ENCODE data around the gene COL7A1.

The COL7A1 gene

DNA sequence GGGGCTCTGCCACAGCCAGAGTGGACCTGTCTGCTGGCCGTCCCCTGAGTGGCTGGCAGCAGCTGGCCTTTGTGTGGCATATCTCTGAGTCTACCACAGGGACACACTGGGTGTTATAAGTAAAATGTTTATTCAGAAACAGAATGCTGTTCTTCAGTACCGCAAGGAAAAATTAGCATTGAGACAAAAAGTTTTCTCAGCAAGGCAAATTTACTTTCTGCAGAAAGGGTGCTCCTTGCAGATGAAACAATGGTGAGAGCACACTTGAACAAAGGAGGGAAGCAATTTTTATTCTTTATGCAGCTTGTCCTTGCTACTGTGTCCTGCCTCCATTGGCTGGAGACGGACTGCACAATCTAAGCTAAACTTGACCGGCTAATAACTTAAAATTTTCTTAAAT, 22.4 kb upstream of the COL7A1 start:
- no peak for DNase-seq

- no peak for DNase-seq
Observed at GRCh38 chr3:48614044-48614443, 18.9 kb upstream of the COL7A1 start.

DNA sequence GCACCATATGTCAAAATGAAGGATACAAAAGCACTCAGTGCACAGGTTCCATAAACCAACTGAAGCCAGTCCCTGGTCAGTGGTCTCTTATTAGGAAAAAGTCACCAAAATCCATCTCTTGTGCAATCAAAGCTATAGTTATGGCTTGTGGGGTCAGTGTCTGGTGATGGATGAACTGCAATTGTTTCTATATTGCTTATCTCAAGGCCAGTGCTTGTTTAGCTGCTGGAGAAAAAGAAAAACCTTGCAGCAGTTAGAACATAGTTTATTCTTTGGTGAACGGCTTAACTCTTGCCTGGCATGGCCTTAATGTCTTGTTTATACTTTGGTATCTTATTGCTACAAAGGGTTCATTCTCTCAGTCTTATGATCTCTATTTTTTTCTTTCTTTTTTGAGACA, 17.2 kb upstream of the COL7A1 start:
- no peak for DNase-seq

GRCh38 chr3:48609088-48610005, 14.2 kb upstream of the COL7A1 start, which contains the start of gene UQCRC1:
Gene UQCRC1, minus strand, starts transcription at chr3:48609646. Its CDS starts 26 bp downstream, at chr3:48609620.
- peak; percentile 71 to 87 (median 80) for DNase-seq

DNA sequence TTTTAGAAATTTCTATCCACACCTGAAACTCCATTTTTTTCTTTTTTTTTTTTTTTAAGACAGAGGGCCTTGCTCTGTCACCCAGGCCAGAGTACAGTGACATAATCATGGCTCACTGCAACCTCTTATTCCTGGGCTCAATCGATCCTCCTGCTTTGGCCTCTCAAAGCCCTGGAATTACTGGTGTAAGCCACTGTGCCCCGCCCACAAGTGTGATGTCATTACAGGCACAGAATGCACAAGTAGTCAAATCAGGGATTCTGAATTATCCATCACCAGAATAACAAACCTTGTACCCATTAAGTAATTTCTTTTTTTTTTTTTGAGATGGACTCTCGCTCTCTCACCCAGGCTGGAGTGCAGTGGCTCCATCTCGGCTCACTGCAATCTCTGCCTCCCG, 12.4 kb upstream of the COL7A1 start:
- DNase-seq, result no peak

GRCh38 chr3:48601622-48601994, 6.5 kb upstream of the COL7A1 start:
- DNase-seq, result no peak

- no peak for DNase-seq
Observed at GRCh38 chr3:48600711-48601621, 5.8 kb upstream of the COL7A1 start.

DNA sequence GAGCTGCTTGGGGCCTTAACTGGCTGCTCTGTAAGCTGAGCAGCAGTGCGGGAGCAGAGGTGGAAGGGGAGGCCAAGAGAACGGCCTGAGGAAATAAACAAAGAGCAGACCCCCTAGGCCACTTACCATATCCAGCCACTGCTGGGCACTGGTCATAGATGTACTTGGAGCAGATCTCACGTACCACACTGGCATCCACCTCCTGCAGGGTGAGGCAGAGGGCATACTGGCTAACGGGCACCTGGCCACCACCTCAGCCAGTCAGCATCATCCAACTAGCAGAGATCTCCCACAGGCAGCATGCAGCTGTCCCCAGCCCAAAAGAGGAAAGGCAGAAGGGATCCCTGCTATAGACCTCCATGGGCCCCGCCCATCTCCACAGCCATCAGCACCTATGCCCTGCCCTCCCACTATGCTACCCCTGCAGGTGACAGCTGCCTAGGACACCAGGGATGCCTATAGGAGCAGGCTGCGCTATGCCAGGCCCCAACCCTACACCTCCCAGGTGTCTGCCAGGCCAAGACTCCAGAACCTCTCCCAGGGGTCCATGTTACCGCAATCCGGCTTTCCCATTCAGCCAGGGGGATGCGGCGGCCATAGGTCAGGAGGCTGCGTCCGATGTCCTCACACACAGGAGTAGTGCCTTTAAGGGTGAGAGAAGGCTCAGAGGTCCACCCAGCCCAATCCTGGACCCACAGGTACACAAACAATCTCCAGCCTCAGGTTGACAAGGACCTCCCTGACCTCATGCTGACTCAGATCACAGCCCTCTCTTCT, 4.6 kb upstream of the COL7A1 start:
- no peak for DNase-seq

GRCh38 chr3:48599077-48599501, 4.0 kb upstream of the COL7A1 start:
- DNase-seq, result no peak

DNA sequence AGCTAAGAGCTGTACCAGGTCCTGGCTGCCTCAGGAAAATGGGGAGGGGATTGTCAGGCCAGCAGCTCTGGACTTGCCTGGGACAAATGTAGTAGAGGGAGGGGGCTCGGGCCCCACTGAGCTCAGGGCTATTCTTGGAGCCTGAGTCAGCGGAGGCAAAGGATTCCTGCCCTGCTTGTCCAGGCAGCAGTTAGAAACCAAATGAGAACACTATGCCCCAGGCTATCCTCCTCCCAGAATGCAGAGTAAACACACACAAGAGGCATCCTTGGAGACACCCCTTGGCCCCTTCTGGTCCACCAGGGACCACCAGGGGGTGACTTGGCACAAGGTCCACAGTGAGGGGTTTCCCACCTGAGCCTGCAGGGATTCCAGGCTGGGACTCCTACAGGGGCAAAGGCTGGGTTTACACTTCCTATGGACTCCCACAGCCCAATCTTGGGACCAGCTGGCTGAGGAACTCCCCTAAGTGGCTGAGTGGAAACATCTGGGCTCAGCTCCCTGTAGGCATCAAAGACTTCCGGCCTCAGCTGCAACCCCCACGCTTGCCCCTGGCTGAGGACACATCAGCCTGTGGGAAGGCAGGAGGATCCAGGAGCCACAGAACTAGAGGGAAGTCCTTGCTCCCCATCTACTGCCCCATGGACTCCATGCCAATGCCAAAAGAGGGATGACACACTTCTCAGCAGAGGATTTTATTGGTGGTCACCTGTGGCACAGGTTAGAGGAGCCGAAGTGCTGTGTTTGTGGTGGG, 3.4 kb upstream of the COL7A1 start:
- DNase-seq, result no peak

- DNase-seq, result no peak
Observed at GRCh38 chr3:48597408-48597800, 2.3 kb upstream of the COL7A1 start.

GRCh38 chr3:48596676-48597407, 1.7 kb upstream of the COL7A1 start:
- no peak for DNase-seq

DNA sequence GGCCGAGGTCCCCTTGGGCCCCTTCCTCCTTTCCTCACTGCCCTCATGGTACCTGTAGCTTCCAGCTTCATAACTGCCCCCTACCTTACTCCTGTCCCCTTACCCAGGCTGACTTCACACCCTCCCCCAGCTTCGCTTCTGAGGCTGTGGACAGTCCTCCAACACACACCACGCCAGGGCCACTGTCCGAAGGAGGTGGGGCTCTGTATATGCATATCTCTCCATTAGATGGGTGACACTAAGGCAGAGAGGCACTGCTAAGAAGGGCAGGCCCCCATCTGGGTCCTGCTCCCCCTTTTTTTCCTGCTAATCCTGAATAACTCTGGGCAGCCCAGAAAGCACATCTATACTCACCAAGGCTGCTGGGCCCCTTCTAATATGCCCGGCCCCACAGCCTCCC, 1.0 kb upstream of the COL7A1 start:
- DNase-seq, result no peak

- no peak for DNase-seq
Observed at GRCh38 chr3:48595526-48596121, 495 bp upstream of the COL7A1 start.

DNA sequence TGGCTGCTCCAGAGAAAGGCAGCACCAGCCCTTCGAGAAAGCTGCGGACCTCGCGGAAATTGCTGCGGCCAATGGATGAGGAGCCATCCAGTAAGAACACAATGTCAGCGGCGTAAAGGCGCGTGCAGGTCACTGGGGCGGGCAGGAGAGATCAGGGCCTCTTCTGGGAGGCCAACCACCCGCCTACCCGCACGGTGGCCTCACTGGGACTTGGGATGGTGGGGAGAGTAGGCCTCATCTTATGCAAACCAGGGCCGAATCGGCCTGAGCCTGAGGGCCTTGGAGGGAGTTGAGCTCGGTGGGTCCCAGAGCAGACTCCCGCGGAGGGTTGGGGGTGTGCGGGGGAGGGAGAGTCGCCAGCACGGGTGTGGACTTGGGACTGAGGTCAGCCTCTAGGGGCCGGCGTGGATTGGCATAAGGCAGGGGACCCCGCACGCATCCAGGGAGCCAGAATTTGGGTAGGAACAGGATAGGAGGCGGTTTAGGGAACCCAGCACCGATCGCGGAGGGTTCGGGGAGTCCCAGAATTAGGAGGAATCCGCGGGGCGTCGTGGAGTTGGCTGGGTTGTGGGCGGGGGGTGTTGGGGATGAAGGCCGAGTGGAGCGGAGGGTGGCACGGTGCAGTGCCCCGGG, 596 bp downstream of the COL7A1 start:
- no peak for DNase-seq

- no peak for DNase-seq
Observed at GRCh38 chr3:48593337-48593736, 1.8 kb downstream of the COL7A1 start.

DNA sequence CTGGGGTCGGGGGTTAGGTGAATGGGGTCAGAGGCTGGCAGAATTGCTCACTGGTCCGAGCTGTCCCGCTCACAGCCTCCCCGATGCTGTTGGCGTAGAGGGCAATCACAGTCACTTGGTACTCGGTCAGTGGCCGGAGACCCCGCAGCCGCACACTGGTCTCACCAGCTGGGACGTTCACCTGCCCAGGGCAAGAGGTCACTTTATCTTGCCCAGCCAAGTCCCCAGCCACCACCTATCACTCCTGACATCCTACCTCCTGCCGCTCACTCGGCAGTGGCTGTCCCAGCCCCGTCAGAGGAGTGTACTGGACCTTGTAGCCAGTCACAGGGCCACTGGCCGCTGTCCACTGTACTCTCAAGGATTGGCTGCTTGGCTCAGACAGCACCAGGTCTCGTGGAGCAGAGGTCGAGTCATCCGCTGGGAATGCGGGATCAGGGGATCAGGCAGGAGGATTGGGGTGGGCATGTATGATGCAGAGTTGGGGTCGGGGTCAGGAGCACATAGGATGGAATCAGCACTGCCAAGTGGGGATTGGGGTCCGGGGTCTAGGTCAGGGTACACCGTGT, 2.5 kb downstream of the COL7A1 start:
- no peak for DNase-seq

- no peak for DNase-seq
Observed at GRCh38 chr3:48591886-48592518, 3.1 kb downstream of the COL7A1 start.

GRCh38 chr3:48591436-48591835, 3.7 kb downstream of the COL7A1 start:
- DNase-seq, result no peak

DNA sequence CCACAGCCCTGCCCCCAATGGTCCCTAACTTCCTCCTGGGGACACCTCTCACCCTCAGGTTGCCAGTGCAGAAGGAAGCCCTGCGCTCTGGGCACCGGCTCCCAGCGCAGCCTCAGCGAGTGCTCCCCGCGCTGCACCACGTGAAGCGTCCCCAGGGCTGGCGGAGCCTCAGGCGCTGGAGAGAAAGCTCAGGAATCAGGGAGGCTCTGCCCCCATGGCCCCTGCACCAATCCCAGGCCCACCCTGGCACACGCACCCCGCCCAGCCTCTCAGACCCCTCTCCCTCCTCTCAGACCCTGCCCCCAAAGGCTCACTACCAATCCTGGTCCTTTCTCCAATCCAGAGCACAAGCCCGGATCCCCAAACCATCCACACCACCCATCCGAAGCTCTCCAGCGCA, 6.9 kb downstream of the COL7A1 start:
- DNase-seq, result no peak
